ENCODE data around the gene CASZ1. TPM values are rescaled to one million over a fixed set of nuclear protein-coding genes. Genes with fewer than 3 reads are reported as not detected.
A peak's percentile ranks its signal among the peaks of the same experiment; 100 is the strongest.

CASZ1 gene
- total RNA-seq, 1 experiment from 2014 or later: 11.7 TPM

GRCh38 chr1:10835822-10836421, 39.5 kb upstream of the CASZ1 start:
- Mint-ChIP-seq H3K4me3 (peak overlapping the region; percentile 65; the same call in 1 of the 2 replicates), H3K4me1 (peaks cover 46% of the 10 kb centered on the region), H3K9me3 (no peaks in the 10 kb centered on the region), H3K27me3 (ENCODE audit: low read depth) (peaks cover 11% of the 10 kb centered on the region), H3K36me3 (no peaks in the 10 kb centered on the region), H3K27ac (peak overlapping the region; percentile 89)
- ChIA-PET POLR2A (interaction anchor here (1.1 kb wide), 1 partner anchor 217 kb away, joined by 3 read pairs; no protein-coding TSS in a partner anchor), CTCF (interaction anchor here (0.5 to 1.9 kb wide), 5 partner anchors 13 to 201 kb away, joined by 3 to 8 read pairs (median 4); no protein-coding TSS in a partner anchor)
- DNase-seq (ENCODE audit: low spot score) (peak; percentile 96), ATAC-seq (peak; percentile 89)
- peak; percentile 37; the same call in 1 of the 2 replicates for TF ChIP-seq MAX (CRISPR knock-in tag; IDR thresholded peaks at IDR 0.05)
- no peak for TF ChIP-seq ZNF232 (CRISPR knock-in tag; IDR thresholded peaks at IDR 0.05)
- no peak for TF ChIP-seq PREB (CRISPR knock-in tag; IDR thresholded peaks at IDR 0.05; ENCODE audit: borderline replicate concordance)
- 0 out of 2 replicates have a peak, but pooled peaks have one; percentile 14 for TF ChIP-seq TEAD1 (CRISPR knock-in tag; IDR thresholded peaks at IDR 0.05)
- TF ChIP-seq E2F5 (CRISPR knock-in tag; IDR thresholded peaks at IDR 0.05): no peak; the same call in 1 of the 2 replicates
- no peak for TF ChIP-seq TEAD4 (CRISPR knock-in tag; IDR thresholded peaks at IDR 0.05)
- TF ChIP-seq MXD4 (CRISPR knock-in tag; IDR thresholded peaks at IDR 0.05; ENCODE audit: borderline replicate concordance): no peak
- TF ChIP-seq SP1 (CRISPR knock-in tag; conservative IDR thresholded peaks at IDR 0.05): peak; percentile 85
- TF ChIP-seq ATF1 (CRISPR knock-in tag; IDR thresholded peaks at IDR 0.05): no peak
- TF ChIP-seq ZNF138 (CRISPR knock-in tag; conservative IDR thresholded peaks at IDR 0.05): no peak; the same call in 1 of the 2 replicates
- no peak for TF ChIP-seq ZNF317 (CRISPR knock-in tag; IDR thresholded peaks at IDR 0.05; ENCODE audit: borderline replicate concordance, low read depth)
- no peak for TF ChIP-seq STAT6 (CRISPR knock-in tag; conservative IDR thresholded peaks at IDR 0.05; ENCODE audit: low read depth)
- no peak for TF ChIP-seq SMAD4 (CRISPR knock-in tag; IDR thresholded peaks at IDR 0.05)
- TF ChIP-seq ZNF281 (CRISPR knock-in tag; IDR thresholded peaks at IDR 0.05): peak; percentile 50; the same call in 1 of the 2 replicates
- 0 out of 2 replicates have a peak, but pooled peaks have one; percentile 62 for TF ChIP-seq FOXP4 (CRISPR knock-in tag; IDR thresholded peaks at IDR 0.05)
- TF ChIP-seq CBFB (CRISPR knock-in tag; IDR thresholded peaks at IDR 0.05; ENCODE audit: low read depth): peak; percentile 84; the same call in 1 of the 2 replicates
- TF ChIP-seq FOXK1 (CRISPR knock-in tag; IDR thresholded peaks at IDR 0.05): 0 out of 2 replicates have a peak, but pooled peaks have one; percentile 22

All from WTC11 (cell line).